HTERT RPE-1 (cell line): ENCODE data around the gene EXOC3L4.

ENCODE experiments used
- in situ Hi-C: fragments of 300-500 bp; cut with MboI; formaldehyde crosslinking; loops from 4 replicates; pipeline ENCODE4 v1.14.3; 2020; ENCODE audit warnings: low sequenced_read_pairs

The EXOC3L4 gene

DNA sequence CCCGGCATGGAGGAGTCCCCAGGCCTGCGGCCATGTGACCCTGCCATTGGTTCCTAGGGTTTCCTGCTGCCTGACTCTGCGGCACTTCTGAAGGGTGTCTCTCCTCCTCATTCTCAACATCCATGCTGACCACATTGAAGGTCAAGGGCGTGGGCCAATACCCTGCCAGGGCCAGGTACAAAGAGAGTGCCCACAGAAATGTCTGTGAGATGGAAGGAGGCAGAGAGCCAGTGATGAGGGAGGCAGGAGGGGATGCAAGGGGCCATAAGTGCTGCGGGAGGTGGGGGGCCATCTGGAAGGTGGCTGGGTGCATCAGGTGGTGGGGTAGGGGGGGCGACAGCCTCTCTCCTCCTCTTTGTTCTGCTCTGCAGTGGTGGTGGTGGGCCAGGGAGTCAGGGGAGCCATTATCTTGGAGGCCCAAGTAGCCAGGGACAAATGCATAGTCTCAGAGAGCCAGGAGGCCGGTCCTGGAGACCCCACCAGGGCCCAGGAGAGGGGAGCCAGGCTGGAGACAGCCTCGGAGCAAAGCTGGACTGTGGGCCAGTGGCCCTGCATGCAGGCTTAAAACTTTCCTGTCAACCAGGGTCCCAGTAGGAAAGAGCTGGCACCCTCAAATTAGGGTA lies 24.2 kb upstream of the EXOC3L4 start:
- in situ Hi-C loops: no loop called here

GRCh38 chr14:103070971-103071542 lies 23.5 kb upstream of the EXOC3L4 start:
- in situ Hi-C loops: no loop called here

DNA sequence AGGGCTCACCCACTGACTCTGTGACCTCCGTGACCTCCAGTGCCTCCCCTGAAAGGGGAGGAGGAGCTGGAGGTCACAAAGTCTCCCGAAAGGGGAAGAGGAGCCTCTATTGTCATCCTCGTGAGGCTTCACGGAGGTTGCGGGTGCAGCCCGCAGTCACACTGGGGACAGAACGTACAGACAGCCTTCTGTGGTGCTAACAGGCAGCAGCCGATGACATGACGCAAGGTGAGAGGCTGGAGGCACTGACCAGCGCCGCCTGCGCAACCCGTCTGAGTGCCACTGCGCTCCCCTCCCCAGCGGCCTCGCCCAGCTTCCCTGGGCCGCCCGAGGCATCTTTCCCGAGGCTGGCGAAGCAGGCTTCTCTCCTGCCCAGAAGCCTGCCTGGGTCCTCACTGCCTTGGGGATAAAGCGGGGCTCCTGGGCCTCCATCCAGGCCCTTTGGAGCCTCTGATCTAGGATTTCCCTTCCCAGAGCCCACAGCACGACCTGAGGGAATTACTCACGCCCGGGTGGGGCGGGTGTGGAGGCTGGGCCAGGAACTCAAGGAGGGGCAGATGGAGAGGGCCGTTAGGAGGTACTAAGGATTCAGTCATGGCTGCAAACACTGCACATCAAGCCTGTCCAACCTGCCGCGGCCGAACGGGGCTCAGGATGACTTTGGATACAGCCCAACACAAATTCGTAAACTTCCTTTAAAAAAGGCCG lies 22.8 kb upstream of the EXOC3L4 start:
- in situ Hi-C loops: no loop called here

DNA sequence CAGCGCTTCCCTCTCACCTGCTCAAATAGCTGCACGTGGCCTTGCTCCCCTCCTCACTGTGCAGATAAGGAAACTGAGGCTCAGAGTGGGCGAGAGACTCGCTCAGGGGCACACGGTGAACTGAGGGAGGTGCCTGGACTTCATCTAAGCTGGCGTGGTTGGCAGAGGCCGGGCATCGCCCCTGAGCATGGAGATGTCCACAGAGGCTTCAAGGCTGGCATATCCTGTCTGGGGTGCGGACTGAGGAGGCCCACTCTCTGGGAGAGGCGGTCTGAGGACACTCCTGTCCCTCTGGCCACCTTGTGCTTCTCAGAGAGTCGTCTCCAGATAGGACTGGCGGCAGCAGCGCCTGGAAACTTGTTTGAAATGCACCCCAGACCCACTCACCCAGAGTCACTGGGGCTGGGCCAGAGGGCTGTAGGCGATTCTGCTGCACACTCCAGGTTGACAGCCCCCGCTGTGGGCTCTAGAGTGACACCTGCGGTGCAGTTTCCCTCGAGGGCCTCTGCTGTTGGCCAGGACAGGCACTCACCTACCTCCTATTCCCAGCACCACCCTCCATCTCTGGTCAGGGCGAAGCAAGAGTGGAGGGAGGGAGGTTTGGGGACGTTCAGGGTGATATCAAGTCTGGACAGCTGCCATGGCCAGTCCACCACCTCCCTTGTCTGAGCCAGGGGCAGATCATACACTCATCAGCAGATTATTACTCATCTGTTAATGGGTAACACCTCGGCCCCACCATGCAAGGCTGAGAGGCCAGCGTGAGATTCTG lies 21.7 kb upstream of the EXOC3L4 start:
- in situ Hi-C loops: no loop called here

DNA sequence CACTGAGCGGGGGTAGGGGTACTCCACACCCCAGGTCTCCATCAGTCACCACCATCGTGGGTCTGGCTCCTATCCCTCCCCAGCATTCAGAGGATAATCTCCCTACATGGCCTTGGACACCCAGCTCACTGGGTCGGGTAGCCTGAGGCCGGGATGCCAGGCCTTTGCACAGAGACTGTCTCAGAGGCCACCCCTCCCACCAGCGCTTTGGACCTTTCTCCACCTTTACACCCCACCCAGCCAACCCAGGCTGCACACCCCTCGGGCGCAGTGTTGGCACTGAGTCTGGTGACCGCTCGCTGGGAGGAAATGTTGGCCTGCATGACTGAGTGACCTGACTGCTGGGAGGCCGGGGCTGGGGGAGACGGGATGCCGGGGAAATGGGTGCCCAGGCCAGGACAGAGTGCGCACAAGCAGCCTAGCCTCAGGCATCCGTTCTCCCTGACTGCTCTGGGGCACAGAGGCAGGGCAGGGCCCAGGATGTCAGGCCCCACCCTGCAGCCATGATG lies 21.1 kb upstream of the EXOC3L4 start:
- in situ Hi-C loops: no loop called here

GRCh38 chr14:103073876-103074728 lies 20.4 kb upstream of the EXOC3L4 start:
- in situ Hi-C loops: no loop called here

GRCh38 chr14:103074729-103075367 lies 19.7 kb upstream of the EXOC3L4 start:
- in situ Hi-C loops: no loop called here

DNA sequence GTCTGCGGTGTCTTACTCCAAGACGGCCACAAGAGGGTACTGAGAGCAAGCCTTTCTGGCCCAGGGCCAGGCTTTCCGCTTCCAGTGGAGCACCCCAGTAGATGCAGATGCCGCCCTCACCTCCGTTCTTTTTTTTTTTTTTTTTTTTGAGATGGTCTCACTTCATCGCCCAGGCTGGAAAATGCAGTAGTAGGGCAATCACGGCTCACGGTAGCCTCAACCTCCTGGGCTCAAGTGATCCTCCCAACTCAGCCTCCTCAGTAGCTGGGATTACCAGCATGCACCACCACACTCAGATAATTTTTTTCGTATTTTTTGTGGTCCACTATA lies 16.1 kb upstream of the EXOC3L4 start:
- in situ Hi-C loops: no loop called here

DNA sequence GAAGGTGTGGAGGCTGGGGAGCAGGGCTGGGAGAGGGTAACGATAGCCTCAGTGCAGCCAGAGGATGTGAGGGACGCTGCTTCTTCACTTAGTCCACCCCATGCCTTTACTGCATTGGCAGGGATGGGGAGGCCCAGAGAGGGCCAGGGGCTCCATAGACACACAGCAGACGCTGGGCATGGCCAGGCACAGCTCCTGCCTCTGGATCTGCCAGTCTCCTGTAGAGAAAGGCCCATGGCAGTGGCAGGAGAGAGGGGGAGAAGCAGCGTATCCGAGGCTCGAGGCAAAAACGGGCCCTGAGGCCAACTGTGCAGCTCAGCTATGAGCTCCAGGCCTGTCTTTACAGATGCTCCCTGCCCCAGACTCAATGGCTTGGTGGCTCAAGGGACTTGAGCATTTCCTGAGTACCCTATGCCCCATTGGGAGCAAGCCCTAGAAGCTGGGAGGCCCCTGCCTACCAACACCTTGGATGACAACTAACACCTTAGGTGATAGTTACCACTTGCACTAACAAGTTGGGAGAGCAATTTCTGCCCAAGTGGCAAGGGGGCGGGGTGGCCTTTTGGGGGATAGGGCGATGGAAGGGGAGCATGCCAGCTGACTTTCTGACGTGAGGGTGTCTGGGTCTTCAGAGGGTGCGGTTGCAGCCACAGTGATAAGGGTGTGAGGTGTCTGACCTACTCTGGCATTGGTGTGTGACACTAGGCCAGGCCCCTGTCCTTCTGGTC lies 15.5 kb upstream of the EXOC3L4 start:
- in situ Hi-C loops: no loop called here

- in situ Hi-C loops: no loop called here
Observed at GRCh38 chr14:103081951-103082350, 12.6 kb upstream of the EXOC3L4 start.

DNA sequence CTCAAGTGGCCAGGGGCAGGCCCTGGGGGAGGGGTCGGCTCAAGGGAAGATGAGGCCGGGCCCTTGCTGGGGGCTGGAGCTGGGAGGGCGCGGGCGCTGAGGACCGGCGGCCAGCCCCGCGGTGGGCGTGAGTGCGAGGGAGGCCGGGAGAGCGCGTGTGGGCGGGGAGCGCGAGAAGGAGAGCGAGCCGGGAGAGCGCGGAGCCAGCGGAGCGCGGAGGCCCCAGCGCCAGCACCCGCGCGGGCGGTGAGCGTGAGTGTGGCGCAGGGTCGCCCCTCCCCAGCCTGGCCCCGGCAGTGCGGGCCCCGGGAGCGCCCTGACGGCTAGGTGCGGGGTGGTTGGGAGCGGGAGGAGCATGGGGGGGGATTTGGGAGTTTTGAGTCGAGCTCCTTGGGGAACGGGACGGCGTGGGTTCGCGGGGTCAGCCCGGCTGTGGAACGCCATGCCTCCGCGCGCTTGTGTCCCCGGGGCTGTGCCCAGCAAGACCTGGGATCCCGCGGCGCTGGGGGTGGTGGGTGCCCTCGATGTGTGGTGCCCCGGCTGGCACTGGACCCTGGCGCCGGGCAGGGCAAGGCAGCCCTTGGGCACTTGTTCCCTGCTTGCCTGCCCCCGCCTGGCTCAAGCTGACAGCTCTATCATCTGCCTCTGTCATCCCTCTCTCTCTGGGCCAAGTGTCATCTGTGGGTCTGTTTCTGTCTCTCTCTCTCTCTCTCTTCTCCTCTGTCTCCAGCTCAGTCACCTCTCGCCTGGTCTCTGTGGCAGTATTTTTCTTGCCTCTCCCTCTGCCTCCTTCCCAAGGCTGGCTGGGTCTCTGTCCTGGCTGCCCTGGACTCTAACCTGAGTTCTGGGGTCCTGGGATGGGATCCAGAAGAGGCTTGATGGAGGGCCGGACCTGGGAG lies 10.3 kb upstream of the EXOC3L4 start, which contains the start of gene LBHD2:
TSS of gene LBHD2 (plus strand) at position 190 of the 899 bp plus-strand sequence. CDS start 1,803 bp downstream, outside the sequence.
- in situ Hi-C loops: no loop called here

DNA sequence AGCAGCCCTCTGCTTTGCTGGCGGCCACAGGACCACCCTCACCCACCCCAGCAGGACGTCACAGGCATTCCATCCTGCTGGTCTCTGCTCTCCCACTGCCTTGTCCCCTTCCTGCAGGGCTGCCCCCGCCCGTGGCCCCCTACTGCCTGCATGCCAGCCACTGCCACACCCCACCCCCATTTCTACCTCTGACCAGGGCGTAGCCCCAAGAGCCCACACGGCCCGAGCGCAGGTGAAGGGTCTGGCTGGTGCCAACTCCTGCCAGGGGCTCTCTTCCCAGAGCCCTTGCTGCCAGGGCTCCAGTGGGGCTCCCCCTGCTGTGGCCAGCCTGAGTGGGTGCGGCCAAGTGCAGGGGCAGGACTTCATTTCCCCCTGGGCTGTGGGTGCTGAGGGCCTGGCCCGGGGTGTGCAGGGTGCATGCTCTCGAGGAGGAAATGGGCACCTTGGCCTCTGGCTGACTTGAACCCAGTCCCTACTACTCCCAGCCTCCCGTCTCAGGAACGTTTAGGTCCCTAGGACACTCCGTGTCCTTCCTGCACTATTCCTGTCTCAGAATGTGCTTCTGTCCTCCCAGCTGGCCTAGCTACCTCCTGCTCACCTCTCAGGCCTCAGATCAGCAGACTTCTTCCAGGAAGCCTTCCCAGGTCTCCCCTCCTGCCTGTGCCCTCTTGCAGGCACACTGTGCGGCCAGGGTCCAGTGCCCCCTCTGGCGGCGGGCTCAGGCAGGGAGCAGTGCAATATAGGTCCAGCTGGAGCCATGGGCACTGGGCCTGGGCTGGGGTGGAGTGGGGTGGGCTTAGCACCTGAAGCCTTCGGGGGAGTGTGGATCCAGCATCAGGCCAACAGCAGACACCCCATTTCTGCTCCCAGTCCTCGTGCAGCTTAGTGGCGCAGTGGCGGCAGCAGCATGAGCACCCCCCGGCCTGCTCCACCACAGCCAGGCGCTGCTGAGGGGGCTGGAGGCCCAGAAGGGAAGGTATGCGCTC lies 9.1 kb upstream of the EXOC3L4 start:
- in situ Hi-C loops: no loop called here

- in situ Hi-C loops: no loop called here
Observed at GRCh38 chr14:103086771-103087342, 7.7 kb upstream of the EXOC3L4 start.

GRCh38 chr14:103087343-103087835 lies 7.1 kb upstream of the EXOC3L4 start:
- in situ Hi-C loops: no loop called here

- in situ Hi-C loops: no loop called here
Observed at GRCh38 chr14:103088921-103089320, 5.6 kb upstream of the EXOC3L4 start.
